KG1 (cell line): ENCODE results near the gene MLNR.

Experiments
- DNase-seq: peaks from one replicate; lab custom pipeline; 2025; lab: John Stamatoyannopoulos, UW

MLNR gene

GRCh38 chr13:49226613-49227012 is 6.5 kb downstream of the MLNR start:
- DNase-seq, result no peak

- DNase-seq, result no peak
Observed at GRCh38 chr13:49234741-49235140, 14.6 kb downstream of the MLNR start.

GRCh38 chr13:49235856-49236431 is 15.8 kb downstream of the MLNR start:
- no peak for DNase-seq

DNA sequence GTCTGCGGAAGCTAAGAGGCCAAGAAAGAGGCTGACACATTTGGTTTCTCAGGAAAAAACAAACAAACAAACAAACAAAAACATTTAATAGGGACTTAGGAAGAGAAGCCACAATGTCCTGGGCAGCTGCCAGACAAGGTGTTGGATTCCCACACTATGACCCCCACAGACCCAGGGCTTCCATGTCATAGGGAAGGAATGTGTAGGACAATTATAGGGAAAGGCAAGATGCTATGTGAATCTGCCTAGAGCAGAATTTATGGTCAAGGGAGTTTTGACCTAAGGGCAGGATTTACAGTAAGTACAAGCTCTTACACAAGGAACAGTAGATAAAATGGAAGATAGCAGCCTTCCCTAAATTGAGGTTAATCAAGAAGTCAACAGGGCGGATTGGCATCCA is 18.5 kb downstream of the MLNR start:
- DNase-seq, result no peak

DNA sequence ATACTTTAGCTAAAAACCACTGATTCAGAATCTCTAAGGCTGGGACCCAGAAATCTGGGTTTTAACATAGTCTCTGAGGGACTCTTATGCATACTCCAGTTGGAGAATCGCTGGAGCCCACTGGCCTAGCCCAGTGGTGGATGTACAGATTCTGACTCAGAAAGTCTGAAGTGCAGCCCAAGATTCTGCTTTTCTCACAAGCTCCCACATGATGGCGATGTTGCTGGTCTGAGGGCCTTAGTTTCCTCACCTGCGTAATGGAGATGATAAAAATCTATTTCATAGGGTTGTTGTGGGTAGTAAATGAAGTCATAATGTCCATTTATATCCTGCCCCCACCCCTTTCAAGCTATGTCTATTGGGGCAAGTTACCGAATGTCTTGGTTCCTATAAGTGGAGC is 19.9 kb downstream of the MLNR start:
- peak; percentile 29 for DNase-seq

DNA sequence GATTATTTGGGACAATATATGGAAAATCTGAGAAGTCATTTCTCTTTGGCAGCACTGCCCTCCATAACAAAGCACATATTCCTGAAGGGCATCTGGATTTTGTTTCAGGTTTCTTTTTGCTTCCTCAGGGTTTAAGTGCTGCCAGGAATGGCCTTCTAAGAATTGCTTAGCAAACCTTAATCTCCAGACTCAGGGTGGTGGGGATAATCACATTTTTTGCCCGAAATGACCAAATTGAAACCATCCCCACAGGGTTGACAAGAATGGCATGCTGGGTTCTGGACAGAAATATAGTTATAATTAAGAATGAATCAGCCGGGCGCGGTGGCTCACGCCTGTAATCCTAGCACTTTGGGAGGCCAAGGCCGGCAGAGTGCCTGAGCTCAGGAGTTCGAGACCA is 21.2 kb downstream of the MLNR start:
- no peak for DNase-seq

DNA sequence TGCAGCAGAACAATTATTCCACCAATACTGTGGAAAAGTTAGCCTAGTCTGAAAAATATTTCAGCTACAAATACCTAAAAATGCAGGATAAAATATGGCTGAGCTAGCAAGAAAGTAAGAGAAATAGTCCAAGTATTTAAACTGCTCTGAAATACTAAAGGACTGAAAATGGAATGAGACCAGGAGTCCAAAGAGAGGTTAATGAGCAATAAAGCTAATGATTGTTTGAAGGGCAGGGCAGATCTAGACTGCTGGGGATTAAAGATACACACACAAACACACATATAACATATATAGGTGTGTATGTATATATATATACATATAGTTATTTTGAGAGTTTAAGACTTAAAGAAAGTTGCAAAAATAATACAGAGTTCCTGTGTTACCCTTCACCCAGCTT is 25.0 kb downstream of the MLNR start:
- no peak for DNase-seq

- peak; percentile 63 for DNase-seq
Observed at GRCh38 chr13:49246850-49247642, 26.9 kb downstream of the MLNR start.

DNA sequence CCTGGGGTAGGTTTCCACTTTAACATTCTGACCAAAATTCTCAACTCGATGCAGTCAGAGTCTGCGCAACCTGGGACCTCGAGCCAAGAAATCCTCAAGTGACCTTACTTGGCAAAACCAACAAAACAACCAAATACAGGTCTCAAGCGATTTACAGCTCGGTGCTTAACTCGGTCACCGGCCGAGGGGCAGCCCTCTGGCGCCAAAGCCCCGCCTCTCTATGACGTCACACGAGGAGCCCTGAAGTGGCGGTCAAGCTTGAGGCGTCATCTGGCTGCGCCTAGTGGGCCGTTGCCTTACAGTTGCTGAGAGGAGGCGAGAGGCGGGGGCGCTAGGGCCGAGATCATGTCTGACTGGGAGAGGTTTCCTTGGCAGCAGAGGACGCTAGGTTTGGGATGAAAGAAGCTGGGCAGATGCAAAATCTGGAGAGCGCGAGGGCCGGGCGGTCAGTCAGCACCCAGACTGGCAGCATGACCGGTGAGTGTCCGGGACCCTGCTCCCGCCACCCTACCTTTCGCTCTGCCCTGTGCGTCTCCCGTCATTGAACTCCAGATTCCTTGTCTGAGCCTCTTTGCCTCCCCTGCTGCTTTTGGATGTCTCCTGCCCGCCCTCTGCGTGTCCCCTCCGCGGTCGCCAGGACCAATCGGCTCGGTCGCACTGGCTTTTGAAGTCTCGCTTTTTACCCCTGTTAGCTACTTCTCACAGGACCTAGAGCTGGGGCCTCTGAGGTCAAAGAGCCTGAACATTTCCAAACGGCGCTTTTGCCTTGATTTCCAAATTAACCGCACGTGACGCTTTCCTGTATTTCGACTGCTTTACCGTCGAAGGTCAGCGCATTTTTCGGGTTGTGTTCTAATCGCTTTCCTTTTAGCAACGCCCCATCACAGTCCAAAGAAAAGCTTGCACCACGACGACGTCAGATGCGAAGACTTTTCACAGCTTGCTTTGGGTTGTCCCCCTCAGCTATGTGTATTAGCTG is 27.8 kb downstream of the MLNR start, which contains the start of gene CDADC1:
TSS of gene CDADC1 (plus strand) at position 283 of the 979 bp plus-strand sequence. CDS start at position 396, 113 bp downstream.
- peak; percentile 87 for DNase-seq

DNA sequence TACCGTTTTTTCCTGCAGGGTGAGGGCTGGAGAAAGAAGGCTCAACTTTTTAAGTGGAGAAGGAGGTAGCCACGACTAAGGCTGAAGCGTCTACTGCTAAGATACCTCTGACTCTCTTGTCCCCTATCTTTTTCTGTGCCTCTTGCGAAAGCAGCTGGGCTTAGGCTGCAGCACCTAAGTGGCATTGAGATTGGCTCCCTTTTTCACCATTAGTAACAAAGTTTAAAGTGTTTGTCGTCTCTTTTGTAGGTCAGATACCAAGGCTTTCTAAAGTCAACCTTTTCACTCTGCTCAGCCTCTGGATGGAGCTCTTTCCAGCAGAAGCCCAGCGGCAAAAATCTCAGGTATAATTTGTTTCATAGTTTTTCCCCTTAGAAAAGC is 28.5 kb downstream of the MLNR start:
- no peak for DNase-seq

DNA sequence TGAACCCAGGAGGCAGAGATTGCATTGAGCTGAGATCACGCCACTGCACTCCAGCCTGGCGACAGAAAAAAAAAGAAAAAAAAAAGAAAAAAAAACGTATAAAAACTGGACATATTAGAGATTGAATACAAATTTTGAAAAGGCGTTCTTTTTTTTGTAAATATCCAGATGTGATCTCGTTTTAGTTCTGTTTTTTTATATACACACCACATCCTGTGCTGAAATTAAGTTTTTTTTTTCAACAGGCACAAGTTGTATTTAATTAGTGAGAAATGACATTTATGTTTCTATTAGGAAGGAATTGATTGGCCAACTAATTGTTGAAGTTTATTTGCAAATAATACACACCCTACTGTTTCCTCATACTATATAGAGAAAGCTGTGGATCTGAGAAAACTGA is 31.2 kb downstream of the MLNR start:
- DNase-seq, result no peak

GRCh38 chr13:49253310-49253709 is 33.2 kb downstream of the MLNR start:
- DNase-seq, result peak; percentile 22

DNA sequence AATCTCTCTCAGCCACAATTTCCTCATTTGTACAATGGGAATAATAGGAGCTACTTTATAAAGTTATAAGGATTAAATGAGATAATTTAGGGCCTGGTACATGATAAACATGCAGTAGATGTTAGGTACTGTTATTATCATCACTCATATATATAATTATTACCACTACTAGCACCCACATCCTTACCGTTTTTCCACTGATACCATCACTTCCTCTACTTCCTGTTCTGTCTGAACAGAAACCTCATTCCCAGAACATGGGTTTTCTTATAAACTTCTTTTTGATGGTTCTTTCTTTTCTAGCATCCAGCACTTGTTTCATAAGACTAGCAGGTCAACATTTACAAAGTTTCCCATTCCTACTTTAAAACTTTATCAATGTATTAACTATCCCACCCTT is 33.9 kb downstream of the MLNR start:
- DNase-seq, result no peak

DNA sequence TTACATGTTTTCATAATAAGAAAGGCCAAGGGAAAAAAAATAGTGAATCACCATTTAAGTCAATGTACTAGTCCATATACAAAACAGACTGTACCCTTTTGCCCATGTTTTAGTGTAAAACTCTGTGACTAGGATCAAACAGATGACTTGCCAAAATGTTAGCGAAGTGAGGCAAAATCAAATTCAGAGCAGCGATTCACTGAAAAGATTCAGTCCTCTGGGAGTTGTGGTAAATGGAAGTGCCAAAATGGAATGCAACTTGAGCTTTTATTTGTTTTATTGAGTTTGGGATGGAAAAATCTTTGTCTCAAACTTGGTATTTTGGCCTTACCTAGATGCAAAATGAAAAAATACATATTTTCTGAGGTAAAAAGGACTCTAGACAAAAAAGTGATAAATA is 36.7 kb downstream of the MLNR start:
- DNase-seq, result no peak

DNA sequence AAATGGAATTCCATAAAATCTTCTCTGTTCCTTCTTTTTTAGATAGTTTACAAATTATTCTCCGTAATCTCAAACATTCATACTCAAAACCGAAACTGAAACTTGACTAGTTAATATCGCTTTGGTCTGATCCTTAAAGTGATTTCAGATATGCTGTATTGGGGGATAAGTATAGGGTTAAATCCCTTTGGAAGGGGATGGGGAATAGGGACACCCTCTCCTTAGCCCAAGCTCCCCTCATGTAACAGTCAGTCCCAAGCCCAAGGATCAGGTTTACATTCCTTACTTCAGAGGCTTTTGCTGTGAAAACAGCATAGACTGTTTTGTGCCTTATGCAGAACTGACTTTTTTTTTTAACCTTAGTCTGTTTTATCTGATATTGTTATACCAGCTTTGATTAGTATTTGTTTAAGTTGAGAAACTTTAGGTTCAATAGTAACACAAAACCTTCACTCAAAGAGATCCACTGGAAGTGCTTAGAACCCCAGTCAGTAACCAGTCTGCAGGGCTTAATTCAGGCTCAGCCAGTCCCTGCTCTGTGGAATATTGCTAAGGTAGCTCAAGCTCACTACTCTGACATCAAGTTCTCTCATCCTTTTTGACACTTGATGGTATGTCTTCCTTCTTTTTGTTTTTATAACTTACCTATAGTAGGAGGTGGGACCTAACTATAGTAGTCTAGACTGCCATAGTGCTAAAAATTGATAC is 38.1 kb downstream of the MLNR start:
- DNase-seq, result no peak

GRCh38 chr13:49259586-49259985 is 39.4 kb downstream of the MLNR start:
- DNase-seq, result no peak

DNA sequence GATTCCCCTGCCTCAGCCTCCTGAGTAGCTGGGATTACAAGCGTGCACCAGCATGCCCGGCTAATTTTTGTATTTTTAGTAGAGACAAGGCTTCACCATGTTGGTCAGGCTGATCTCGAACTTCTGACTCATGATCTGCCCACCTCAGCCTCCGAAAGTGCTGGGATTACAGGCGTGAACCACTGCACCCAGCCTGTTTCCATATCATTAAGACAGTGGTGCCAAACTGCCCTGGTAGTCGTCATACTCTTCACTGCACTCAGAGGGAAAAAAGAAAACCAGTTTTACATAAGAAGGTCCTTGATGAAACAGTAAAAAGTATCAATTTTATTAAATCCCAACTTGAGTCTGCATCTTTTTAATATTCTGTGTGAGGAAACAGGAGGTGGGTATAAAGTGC is 42.5 kb downstream of the MLNR start:
- DNase-seq, result no peak

DNA sequence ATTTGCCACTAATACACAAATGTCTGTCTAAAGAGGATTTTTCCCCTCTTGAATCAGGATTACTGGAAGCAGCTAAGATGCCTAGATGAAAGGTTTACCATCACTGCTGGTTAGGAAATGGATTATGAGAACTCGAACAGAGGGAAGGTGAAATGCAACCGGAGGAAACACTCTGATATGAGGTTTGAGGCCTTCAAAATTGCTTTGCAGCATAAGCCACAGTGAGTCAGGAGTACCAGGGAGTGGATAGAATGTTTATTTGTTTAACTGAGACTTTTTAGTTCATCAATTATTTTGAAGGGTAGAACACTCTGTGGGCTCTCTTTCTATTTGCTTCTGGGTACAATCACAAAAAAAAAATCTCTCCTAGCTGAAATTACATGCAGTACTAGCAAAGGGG is 45.7 kb downstream of the MLNR start:
- no peak for DNase-seq

GRCh38 chr13:49271264-49271663 is 51.1 kb downstream of the MLNR start:
- DNase-seq, result no peak
